NCI-H2171 (cell line): Measurements from ENCODE around the gene FBXL20.
"Not testable (repeated sequence)": the region's sequence is repeated elsewhere in the genome, so short reads cannot be mapped to it uniquely, and the experiment has no call there.

Experiments used
- DNase-seq: peaks from one replicate; lab custom pipeline; 2025; lab: John Stamatoyannopoulos, UW

The FBXL20 gene

DNA sequence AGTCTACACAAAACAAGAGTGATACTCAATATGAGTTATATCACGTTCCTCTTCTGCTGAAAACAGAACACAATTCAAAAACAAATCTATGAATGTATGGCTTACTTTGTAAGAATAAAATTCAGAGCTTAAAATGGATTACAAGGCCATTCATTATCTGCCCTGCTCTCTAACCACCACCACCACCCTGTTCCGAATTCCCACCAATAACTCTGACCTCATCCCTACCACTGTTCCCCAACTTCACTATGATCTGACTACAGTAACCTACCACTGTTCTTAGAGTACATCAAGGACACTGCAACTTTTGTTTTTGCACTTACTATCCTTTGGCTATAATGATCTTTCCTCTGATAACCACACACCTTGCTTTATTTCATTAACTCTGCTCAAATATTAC is 21.3 kb downstream of the FBXL20 start:
- no peak for DNase-seq

DNA sequence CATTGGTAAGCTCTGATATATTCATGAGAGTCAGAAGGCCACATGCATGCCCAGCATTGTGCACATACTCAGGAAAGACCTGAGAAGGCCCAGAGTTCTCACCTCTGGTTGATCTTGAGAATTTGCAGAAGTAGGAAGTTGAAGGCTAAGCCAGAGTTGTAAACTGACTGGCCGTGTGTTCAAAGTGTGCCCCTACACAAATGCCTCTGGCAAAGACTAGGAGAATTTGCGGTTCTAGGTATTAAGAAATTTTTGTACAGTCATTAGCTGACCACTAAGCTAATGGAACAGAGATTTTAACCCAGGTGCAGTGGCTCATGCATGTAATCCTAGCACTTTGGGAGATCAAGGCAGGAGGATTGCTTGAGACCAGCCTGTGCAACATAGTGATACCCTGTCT is 25.0 kb downstream of the FBXL20 start:
- DNase-seq, result no peak

DNA sequence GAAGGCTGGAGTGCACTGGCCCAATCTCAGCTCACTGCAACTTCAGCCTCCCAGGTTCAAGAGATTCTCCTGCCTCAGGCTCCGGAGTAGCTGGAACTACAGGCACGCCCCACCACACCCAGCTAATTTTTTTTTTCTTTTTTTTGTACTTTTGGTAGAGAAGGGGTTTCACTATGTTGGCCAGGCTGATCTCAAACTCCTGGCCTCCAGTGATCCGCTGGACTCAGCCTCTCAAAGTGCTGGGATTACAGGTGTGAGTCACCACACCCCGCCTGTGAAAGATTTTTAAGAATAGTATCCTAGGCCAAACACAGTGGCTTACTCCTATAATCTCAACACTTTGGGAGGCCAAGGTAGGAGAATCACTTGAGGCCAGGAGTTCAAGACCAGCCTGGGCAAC is 33.6 kb downstream of the FBXL20 start:
- DNase-seq, result not testable (repeated sequence)

DNA sequence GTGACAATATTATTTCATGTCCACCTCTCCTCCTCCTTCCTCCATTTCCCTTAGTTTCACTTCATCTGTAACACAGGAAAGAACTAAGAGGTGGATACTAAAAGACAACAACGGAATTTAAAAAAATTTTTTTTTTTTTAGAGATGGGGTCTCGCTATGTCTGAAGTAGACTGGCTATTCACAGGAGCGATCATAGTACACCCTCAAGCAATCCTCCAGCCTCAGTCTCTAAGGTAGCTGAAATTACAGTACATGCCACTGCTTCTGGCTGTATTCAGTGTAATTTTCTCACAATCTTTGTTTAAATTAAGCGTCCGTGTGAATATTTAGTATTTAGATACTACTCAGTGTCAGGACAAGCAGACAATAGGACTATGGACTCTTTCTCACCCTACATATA is 35.6 kb downstream of the FBXL20 start:
- no peak for DNase-seq

DNA sequence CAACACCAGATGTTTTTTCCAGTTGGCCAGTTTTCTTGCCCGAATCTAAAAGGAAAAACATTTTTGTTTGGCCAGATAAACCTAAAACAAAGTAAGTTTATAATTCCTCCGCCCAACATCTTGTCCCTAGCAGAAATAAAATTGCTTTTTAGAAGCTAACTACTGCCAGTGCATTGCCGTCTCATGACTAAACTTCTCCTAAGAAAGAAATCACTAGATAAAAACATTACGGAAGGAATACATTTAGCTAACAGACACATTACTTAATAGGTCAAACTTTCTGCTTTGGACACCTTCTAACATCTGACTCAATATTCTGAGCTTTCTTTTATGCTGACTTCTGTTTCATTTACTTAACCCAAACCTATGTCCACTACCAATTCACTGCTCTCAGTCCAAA is 36.2 kb downstream of the FBXL20 start:
- no peak for DNase-seq

DNA sequence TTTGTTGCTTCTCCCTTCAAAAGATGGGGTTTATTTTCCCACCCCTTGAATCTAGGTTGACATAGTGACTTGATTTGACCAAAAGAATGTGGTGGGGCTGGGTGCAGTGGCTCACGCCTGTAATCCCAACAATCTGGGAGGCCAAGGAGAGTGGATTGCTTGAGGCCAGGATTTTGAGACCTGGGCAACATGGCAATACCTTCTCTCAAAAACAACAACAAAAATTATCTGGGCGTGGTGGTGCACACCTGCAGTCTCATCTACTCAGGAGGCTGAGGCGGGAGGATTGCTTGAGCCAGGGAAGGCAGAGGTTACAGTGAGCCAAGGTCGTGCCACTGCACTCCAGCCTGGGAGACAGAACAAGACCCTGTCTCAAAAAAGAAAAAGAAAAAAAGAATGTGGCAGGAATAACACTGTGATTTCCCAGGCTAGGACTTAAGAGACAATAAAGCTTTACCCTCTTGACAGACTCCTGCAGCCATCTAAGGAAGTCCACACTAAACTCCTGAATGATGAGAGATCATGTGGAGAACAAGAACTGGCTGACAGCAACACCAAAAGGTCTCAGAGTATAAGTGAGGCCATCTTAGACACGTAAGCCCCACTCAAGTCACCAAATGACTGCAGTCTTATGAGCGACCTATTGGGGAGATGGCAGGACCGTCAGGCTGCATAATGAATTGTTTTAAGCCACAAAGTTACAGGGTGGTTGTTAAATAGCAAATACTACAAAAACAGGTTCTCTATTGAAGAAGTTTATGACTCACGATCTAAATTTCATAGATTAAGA is 37.0 kb downstream of the FBXL20 start:
- no peak for DNase-seq

DNA sequence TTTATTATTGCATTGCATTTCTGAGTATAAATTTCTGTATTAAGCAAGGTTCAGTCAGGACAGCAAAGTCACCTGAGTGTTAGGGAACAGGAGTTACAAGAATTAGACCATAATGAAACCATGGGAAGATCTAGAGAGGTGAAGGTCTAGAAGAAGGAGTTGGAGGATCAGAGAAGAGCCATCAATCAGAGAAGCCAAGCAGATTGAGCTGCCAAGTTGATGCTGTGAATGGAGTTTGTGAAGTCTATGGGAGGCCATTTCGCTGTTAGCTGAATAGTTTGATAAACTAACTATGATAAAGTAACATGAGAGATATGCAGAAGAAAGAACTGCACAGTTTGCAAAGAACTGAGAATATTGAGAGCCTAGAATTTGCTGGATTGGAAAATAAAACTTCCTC is 40.4 kb downstream of the FBXL20 start:
- no peak for DNase-seq

DNA sequence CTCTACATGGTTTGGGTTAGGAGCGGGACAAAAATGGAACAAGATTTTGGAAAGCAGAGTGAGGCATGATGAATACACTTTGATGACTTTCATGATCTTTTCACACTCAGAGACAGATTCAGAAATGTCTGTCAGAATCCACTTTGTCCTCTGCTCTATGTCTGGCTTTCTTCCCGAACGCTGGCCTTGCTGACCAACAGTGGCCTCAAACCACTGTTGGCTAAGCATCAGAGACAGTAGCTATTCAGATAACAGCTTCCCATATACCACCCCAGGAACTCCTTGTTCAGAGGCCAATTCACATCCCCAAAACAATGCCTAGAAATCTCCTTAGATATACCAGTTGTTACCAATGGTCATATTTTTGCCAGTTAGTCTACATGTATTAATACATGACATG is 40.9 kb downstream of the FBXL20 start:
- no peak for DNase-seq

DNA sequence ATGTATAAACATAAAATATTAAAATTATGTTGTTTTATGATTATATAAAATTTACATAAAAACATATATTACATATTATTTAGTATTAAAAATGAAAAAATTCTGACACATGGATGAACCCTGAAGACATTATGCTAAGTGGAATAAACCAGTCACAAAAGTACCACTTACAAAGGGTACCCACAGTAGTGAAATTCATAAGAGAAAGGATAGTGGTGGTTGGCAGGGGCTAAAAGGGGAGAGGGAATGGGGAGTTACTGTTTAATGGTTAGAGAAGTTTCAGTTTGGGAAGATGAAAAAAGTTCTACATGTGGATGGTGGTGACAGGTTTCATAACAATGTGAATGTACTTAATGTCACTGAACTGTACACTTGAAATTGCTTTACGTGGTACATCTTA is 41.4 kb downstream of the FBXL20 start:
- no peak for DNase-seq

DNA sequence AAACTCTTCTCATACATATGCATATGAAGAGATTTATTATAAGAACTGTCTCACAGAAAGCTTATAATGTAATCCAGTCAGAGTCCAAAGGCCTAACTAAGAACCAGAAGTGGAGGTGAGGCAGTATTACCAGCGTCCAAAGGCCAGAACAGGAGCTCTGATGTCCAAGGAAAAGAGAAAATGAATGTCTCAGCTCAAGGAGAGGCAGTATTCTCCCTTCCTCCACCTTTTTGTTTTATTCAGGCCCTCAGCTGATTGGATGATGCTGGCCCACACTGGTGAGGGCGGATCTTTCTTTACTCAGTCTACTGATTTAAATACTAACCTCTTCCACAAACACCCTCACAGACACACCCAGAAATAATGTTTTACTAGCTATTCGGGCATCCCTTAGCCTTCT is 43.4 kb downstream of the FBXL20 start:
- DNase-seq, result no peak

DNA sequence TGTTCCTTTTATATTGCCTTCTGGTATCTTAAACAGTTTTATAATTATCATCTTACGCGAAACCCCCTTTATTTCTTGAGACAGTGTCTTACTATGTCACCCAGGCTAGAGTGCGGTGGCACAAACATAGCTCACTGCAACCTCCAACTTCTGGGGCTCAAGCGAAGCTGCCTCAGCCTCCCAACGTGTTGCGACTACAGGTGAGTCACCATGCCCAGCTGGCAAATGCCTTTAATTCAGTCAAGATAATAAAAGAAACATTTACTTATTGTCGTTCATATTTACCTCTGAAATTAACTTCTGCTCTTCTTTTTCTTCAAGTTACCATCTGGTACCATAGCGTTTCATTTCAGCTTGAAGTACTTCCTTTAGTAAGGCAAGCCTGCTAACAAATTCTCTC is 43.9 kb downstream of the FBXL20 start:
- DNase-seq, result no peak

DNA sequence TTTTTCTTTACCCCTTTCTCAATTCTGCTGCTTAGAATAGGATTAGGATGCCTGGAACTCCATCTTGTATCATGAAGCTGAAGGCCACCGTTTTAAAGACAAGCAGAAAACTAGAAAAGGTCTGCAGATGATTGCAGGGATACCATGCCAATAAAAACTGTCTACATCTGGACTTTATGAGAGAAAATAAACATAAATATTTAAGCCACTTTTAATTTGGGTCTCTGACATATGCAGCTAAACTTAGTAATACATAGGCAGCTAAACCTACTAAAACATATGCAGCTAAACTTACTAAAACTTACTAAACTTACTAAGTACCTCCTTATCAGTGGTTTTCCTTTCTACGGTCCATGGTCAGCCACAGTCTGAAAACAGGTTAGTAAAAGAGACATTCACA is 48.4 kb downstream of the FBXL20 start:
- DNase-seq, result no peak

DNA sequence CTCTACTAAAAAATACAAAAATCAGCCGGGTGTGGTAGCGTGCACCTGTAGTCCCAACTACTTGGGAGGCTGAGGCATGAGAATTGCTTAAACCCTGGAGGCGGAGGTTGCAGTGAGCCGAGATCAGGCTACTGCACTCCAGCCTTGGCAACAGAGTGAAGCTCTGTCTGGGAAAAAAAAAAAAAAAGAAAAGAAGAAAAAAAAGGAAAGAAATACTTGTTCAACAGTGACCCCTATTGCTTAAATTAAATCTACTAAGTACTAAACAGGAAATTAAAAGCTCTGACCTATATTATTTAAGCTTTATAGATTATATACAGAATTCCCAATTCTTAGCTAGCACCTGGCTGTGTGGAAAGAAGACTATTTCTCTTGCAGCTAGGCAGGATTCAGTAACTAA is 48.9 kb downstream of the FBXL20 start:
- DNase-seq, result no peak

DNA sequence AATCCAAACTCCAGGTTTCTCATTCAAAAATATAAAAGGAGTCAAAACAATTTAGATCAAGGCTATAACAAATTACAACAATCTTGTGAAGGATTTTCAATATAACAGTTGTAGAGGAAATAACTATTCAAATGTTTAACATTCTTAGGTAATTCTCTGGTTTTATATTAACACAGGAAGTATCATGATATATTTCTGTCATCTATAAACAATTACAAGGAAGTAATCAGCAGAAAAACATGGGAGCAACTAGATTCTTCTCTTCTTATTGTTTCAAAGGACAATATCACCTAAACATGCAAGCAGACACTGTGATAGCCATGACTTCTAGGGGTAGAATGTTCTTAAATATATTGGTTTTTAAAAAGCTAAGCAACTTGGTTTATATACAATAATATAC is 49.9 kb downstream of the FBXL20 start:
- DNase-seq, result no peak

DNA sequence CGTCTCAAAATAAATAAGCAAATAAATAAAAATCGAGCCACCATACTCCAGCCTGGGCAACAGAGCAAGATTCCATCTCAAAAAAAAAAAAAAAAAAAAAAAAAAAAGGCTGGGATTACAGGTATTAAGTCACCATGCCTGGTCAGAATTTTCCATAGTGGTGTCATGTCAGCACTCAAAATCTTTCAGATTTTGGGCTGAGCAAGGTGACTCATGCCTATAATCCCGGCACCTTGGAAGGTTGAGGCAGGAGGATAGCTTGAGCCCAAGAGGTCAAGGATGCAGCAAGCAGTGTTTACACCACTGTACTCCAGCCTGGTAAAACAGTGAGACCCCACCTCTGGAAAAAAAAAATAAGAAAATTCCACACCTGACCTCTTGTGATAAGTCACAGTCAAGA is 52.2 kb downstream of the FBXL20 start:
- no peak for DNase-seq

DNA sequence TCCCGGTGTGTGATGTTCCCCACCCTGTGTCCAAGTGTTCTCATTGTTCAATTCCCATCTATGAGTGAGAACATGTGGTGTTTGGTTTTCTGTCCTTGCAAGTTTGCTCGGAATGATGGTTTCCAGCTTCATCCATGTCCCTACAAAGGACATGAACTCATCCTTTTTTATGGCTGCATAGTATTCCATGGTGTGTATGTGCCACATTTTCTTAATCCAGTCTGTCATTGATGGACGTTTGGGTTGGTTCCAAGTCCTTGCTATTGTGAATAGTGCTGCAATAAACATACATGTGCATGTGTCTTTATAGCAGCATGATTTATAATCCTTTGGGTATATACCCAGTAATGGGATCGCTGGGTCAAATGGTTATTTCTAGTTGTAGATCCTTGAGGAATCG is 54.6 kb downstream of the FBXL20 start:
- DNase-seq, result not testable (repeated sequence)

DNA sequence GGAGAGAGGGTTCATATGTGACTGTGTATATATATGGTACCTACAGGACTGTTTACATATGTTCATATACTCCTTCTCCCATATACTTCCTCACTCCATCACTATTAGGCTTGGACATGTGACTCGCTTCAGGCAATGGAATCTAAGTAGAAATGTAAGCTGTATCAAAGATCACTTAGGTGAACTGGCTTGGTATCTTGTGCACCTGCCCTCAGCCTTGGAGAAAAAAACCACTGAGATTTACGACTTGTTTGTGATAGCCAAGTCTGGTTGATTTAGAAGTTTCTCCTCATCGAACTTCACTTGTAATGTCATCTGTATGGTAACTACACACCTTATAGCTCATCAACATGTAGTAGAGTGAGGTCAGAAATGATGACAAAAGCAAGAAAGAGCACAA is 59.9 kb downstream of the FBXL20 start:
- no peak for DNase-seq

DNA sequence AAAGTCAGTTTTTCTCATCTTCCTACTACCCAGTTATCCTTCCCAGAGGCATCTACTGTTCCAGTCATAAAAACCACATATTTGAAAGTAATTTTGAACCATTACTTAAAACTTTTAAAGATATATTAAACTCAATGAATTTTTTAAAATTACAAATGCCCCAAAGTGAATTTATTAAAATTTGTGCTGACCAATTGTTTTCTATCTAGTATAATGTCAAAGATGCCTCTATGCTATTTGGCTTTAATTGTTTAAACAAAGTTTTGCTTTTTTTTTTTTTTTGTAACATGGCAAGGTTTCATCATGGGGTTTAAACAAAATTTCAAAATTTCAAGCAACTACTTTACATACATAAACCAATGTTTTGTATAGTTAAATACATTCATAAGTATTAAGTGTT is 60.7 kb downstream of the FBXL20 start:
- DNase-seq, result no peak

DNA sequence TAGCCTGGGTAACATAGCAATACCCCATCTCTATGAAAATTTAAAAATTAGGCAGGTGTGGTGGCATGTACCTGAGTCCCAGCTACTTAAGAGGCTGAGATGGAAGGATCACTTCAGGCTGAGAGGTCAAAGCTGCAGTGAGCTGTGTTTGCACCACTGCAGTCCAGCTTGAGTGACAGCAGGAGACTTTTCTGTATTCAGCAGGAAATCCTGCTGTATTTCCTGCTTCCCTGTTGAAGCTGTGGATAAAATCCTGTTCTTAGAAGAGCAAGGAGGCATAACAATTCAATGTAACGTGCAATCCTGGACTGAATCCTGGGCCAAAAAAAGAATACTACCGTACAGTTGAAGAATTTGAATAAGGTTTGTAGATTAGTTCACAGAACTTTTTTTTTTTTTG is 62.2 kb downstream of the FBXL20 start:
- DNase-seq, result no peak

DNA sequence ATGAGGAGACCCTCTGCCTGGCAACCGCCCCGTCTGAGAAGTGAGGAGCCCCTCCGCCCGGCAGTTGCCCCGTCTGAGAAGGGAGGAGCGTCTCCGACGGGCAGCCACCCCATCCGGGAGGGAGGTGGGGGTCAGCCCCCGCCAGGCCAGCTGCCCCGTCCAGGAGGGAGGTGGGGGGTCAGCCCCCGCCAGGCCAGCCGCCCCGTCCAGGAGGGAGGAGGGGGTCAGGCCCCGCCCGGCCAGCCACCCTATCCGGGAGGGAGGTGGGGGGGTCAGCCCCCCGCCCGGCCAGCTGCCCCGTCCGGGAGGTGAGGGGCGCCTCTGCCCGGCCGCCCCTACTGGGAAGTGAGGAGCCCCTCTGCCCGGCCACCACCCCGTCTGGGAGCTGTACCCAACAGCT is 63.8 kb downstream of the FBXL20 start:
- not testable (repeated sequence) for DNase-seq

DNA sequence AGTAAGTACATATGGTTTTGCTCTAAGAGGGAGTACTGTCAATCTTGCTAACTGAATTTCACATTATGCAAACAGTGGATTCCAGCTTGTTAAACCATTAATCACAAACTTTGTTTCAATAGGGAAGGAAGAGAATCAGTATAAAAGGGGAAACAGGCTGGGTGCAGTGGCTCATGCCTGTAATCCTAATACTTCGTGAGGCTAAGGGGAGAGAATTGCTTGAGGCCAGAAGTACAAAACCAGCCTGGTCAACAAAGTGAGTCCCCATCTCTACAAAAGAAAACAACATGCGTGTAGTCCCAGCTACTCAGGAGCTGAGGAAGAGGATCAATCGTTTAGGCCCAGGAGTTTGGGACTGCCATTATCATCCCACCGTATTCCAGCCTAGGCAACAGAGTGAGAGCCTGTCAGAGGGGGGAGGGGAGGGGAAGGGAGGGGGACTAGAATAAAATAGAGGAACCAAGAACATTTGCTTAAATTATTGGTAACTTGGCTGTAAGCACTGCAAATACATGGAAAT is 65.7 kb downstream of the FBXL20 start:
- DNase-seq, result no peak

DNA sequence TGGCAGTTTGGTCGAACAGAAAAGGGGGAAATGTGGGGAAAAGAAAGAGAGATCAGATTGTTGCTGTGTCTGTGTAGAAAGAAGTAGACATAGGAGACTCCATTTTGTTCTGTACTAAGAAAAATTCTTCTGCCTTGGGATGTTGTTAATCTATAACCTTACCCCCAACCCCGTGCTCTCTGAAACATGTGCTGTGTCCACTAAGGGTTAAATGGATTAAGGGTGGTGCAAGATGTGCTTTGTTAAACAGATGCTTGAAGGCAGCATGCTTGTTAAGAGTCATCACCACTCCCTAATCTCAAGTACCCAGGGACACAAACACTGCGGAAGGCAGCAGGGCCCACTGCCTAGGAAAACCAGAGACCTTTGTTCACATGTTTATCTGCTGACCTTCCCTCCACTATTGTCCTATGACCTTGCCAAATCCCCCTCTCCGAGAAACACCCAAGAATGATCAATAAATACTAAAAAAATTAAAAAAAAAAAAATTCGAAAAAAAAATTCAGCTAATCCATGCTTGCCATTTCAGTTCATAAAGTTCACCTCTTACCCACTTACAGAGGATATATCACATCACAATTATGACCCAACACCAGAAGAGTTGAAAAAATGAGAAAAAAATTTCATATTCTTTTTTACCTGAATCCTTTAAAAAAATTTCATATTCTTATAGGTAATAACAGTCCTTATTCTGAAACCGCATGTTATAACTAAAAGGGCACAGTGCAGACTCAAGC is 67.2 kb downstream of the FBXL20 start:
- not testable (repeated sequence) for DNase-seq

DNA sequence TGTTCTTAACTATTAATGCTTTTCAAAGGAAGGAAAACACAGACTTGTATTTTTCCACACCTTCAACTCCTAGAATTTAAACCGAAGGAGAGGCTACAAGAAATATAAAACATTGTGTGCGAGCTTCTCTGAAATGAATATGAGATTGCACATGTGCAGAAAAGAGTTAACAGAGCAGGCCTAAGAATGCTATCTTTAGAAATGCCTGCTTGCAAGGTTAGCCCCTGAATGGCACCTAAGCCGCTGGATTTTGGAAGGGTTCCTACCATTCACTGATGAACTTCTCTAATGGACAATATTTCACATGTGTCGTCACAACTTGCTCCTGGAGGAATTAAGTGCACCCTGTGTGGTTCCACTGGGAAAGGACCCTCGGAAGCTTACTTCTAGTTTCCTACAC is 69.3 kb downstream of the FBXL20 start:
- no peak for DNase-seq

DNA sequence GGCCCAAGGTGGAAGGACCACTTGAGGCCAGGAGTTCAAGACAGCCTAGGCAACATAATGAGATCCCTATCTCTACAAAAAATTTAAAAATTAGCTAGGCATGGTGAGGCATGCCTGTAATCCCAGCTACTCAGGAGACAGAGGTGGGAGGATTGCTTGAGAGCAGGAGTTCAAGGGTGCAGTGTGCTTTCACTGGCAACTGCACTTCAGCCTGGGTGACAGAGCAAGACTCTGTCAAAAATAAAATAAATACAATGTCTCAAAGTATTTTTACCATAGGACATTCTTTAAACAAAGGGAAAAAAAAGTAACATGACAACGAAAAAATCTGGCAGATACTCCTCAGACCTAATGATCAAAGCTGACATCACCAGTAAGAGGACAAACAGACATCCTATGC is 72.6 kb downstream of the FBXL20 start:
- no peak for DNase-seq
